Kidney (tissue), 14 donors: ENCODE results near the gene MAJIN. TPM values are rescaled to one million over a fixed set of nuclear protein-coding genes. Genes with fewer than 3 reads are reported as not detected.

ENCODE experiments used
- DNase-seq, 5 donors: peaks; one replicate each; pipeline ENCODE4 v3.0.0-alpha.2; 2013 to 2020
- FAIRE-seq: peaks from 2 replicates; lab custom pipeline; 2012; peaks lifted over from hg19 to GRCh38; lab: Jason Lieb, UNC
- H3K27ac ChIP-seq, 2 donors: one replicate each; pipeline ENCODE4 v1.7.0; 2013; ENCODE audit warnings: low read depth in 2 of 2, low read length in 2 of 2, inconsistent platforms in 1 of 2
- H3K27me3 ChIP-seq: one replicate; pipeline ENCODE4 v1.7.1; 2013; ENCODE audit warnings: low read length, inconsistent platforms; ENCODE audit not compliant: control insufficient read depth, insufficient read depth
- H3K36me3 ChIP-seq, 3 donors: one replicate each; pipeline versions ENCODE4 v1.7.0 to v1.7.1; 2013; ENCODE audit warnings: low read length in 3 of 3, control low read depth in 1 of 3, inconsistent platforms in 1 of 3; ENCODE audit not compliant: insufficient read depth in 3 of 3, control insufficient read depth in 2 of 3
- H3K4me1 ChIP-seq, 3 donors: one replicate each; pipeline versions ENCODE4 v1.7.0 to v1.7.1; 2013; ENCODE audit warnings: low read length in 3 of 3, inconsistent platforms in 1 of 3, low read depth in 1 of 3; ENCODE audit not compliant: control insufficient read depth in 2 of 3, insufficient read depth in 2 of 3
- H3K4me3 ChIP-seq, 3 donors: one replicate each; pipeline versions ENCODE4 v1.7.0 to v1.8.1; 2013; ENCODE audit warnings: low read length in 3 of 3, control low read depth in 1 of 3, inconsistent platforms in 1 of 3
- H3K9ac ChIP-seq, 3 donors: one replicate each; pipeline versions ENCODE4 v1.7.0 to v1.7.1; 2013; ENCODE audit warnings: low read length in 3 of 3, control low read depth in 1 of 3, inconsistent platforms in 1 of 3
- H3K9me3 ChIP-seq, 3 donors: one replicate each; pipeline versions ENCODE4 v1.7.0 to v1.7.1; 2013; ENCODE audit warnings: low read length in 3 of 3, control low read depth in 1 of 3, inconsistent platforms in 1 of 3; ENCODE audit not compliant: control insufficient read depth in 2 of 3, insufficient read depth in 1 of 3
- CTCF ChIP-seq: IDR thresholded peaks from 3 replicates; pipeline ENCODE4 v1.5.1; 2012; ENCODE audit warnings: mild to moderate bottlenecking, moderate library complexity, borderline replicate concordance; ENCODE audit not compliant: insufficient read depth; ENCODE audit errors: extremely low read depth
- intact Hi-C: fragments of 100-400 bp; cut with DNase I; formaldehyde crosslinking; loops from one replicate; pipeline ENCODE4 v1.11.1; 2022
- polyA plus RNA-seq: library from polyadenylated mRNA; stranded (reverse); fragments of 350-450 nt; fragmentation: Illumina TruSeq; extraction: RNeasy Lipid Tissue Mini Kit (QIAGEN cat#74804); gene quantifications from one replicate; pipeline ENCODE4 v1.2.3, GENCODE V29; 2014; ENCODE audit warnings: low read depth, low replicate concordance; ENCODE audit not compliant: insufficient read depth
- total RNA-seq: library from RNA; stranded (reverse); fragmentation: NEBNext Ultra II Directional; extraction: Animal tissue kit (Norgen Biotek cat#: 25700); gene quantifications from one replicate; pipeline ENCODE4 v1.2.1, GENCODE V29; 2021
- donor health status: control.
- donor health status: control.
- donor health status: control.
- donor health status: control.
- donor health status: control.
- donor health status: DM: yes; HTN: yes; CAD: no.
- donor health status: Normal renal cell carcinoma (clear cell type).

The MAJIN gene
- total and polyA plus RNA-seq, 2 donors from 2014 or later: 0.80 TPM; not detected in 1

GRCh38 chr11:64999478-64999877 is 27.6 kb upstream of the MAJIN start:
- H3K4me1 ChIP-seq: peaks cover 0 to 18% (median 6%) of the 10 kb centered on the region in 3 donors
- H3K4me3 ChIP-seq: no peak overlapping the region
- TF ChIP-seq CTCF: no peak
- intact Hi-C loops: loop anchor here (10.0 kb wide), 1 partner anchor 65 kb away; the partner anchor contains the start of gene GPHA2
- FAIRE-seq (no peak), DNase-seq (no peak)
- no peaks in the 10 kb centered on the region for H3K9me3 ChIP-seq
- no peaks in the 10 kb centered on the region for H3K36me3 ChIP-seq
- H3K27me3 ChIP-seq: no peaks in the 10 kb centered on the region
- H3K27ac ChIP-seq: no peak overlapping the region
- H3K9ac ChIP-seq: no peak overlapping the region

- no peaks in the 10 kb centered on the region for H3K9me3 ChIP-seq
- peak overlapping the region; percentile 2 to 49 for H3K27ac ChIP-seq
- no peak for TF ChIP-seq CTCF
- DNase-seq: peak in 3 of 5 donors; percentile 46 to 67 (median 56)
- no peak for FAIRE-seq
- no peaks in the 10 kb centered on the region for H3K36me3 ChIP-seq
- intact Hi-C loops: loop anchor here (10.0 kb wide), 1 partner anchor 64 kb away; the partner anchor contains the start of gene GPHA2
- H3K9ac ChIP-seq: no peak overlapping the region
- H3K4me1 ChIP-seq: peaks cover 0 to 18% (median 6%) of the 10 kb centered on the region in 3 donors
- no peak overlapping the region for H3K4me3 ChIP-seq
- no peaks in the 10 kb centered on the region for H3K27me3 ChIP-seq
These were observed 27.0 kb upstream of the MAJIN start for GRCh38 chr11:64998690-64999431.

- Histone ChIP-seq H3K27me3 (no peaks in the 10 kb centered on the region), H3K9ac (no peak overlapping the region), H3K4me3 (peak overlapping the region in 1 of 3 donors; percentile 14), H3K4me1 (peaks cover 0 to 18% (median 6%) of the 10 kb centered on the region in 3 donors), H3K27ac (no peak overlapping the region), H3K36me3 (no peaks in the 10 kb centered on the region), H3K9me3 (no peaks in the 10 kb centered on the region)
- DNase-seq (no peak), FAIRE-seq (no peak)
- intact Hi-C loops: loop anchor here (10.0 kb wide), 1 partner anchor 63 kb away; the partner anchor contains the start of gene GPHA2
- no peak for TF ChIP-seq CTCF
These were observed 26.2 kb upstream of the MAJIN start for GRCh38 chr11:64998141-64998540.
